GM04504 (cell line): ENCODE data around the gene RAX2.
"Not testable (repeated sequence)": the region's sequence is repeated elsewhere in the genome, so short reads cannot be mapped to it uniquely, and the experiment has no call there.

Source experiments
- DNase-seq: peaks from one replicate; pipeline ENCODE4 v3.0.0-alpha.2; 2012; ENCODE audit warnings: low read depth

Gene RAX2

GRCh38 chr19:3760871-3761361 is 11.1 kb downstream of the RAX2 start:
- DNase-seq = no peak

- no peak for DNase-seq
Observed at GRCh38 chr19:3759482-3760254, 12.4 kb downstream of the RAX2 start.

DNA sequence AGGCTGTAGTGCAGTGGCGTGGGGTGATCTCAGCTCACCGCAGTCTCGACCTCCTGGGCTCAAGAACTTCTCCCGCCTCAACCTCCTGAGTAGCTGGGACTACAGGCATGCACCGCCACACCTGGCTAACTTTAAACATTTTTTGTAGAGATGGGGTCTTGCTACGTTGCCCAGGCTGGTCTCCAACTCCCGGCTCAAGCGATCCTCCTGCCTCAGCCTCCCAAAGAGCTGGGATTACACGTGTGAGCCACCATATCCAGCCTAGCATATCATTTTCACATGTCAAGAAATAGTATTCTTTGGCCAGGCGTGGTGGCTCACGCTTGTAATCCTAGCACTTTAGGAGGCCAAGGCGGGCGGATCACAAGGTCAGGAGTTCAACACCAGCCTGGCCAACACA is 13.7 kb downstream of the RAX2 start:
- DNase-seq = not testable (repeated sequence)

DNA sequence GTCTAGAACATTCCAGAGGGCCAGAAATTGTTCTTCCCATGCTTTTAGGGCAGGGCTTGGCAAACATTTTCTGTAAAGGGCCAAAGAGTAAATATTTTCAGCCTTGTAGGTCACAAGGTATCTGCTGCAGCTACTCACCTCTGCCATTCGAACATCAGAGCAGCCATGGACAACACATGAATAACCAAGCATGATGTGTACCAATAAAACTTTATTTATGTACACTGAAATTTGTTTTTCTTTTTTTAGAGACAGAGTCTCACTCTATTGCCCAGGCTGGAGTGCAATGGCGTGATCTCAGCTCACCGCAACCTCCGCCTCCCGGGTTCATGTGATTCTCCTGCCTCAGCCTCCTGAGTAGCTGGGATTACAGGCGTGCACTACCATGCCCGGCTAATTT is 14.3 kb downstream of the RAX2 start:
- not testable (repeated sequence) for DNase-seq

DNA sequence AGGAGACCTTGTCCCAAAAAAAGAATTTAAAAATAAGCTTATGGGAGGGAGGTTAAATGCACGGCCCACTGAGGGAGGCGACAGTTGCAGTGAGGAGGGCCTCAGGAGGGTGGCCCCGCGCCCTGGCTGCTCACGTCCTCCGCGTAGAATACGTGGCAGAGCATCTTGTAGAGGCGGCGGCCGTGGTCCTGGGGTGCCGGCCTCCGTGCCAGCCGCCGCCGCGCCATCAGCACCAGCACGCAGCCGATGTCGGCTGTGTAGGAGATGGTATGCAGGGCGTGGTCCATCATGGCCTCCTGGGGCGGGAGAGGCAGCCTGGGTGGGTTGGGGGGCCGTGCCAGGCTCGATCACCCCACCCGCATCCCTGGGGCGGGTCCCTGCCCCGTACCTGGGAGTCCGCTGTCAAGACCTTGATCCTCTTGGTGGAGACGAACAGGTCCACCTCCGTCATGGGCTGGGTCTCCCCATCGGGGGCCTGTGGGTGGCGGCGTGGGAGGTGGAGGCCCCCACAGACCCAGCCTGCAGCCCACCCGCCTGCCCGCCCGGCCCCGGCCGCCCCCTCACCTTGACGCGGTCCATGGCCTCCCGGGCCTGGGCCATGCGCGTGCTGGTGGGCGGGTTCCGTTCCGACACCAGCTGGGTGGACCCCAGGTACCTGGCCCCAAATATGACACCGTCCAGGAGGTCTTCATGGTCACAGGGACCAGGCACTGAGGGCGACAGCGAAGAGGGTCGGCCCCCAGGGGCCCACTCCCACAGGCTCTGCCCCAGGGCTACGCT is 18.2 kb downstream of the RAX2 start:
- DNase-seq = no peak

- DNase-seq = no peak
Observed at GRCh38 chr19:3752492-3752891, 19.5 kb downstream of the RAX2 start.

GRCh38 chr19:3751236-3751635 is 20.8 kb downstream of the RAX2 start:
- DNase-seq = no peak

DNA sequence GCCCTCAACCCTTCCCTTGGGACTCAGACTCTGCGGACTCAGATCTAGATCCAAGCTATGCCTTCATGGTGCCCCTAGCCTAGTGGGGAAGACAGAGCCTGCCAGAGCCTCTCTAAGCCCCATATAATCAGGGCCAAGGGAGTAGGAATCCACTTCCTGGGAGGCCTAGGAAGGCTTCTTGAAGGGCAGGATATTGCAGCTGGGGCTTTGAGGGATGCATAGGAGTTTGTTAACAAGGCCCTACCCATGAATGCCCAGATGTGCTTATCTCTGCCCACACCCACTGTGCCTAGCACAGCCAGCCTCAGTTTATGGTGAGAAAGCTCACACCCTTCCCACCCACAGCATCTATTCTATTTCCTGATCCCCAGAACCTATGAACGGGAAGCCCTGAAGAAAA is 21.8 kb downstream of the RAX2 start:
- DNase-seq = no peak

DNA sequence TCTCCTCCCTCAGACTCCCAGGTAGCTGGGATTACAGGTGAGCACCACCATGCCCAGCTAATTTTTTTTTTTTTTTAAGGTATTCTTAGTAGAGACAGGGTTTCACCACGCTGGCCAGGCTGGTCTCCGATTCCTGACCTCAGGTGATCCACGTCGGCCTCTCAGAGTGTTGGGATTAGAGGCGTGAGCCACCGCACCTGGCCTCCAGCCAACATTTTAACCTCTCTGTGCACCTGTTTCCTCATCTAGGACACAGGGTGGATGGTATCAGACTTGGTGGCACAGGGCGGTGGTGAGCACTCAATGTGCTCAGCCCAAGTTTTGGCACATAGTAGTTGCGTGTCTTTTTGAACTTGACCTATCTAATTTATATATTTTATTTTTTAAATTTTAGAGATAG is 23.1 kb downstream of the RAX2 start:
- no peak for DNase-seq

- no peak for DNase-seq
Observed at GRCh38 chr19:3746371-3747056, 25.5 kb downstream of the RAX2 start.

DNA sequence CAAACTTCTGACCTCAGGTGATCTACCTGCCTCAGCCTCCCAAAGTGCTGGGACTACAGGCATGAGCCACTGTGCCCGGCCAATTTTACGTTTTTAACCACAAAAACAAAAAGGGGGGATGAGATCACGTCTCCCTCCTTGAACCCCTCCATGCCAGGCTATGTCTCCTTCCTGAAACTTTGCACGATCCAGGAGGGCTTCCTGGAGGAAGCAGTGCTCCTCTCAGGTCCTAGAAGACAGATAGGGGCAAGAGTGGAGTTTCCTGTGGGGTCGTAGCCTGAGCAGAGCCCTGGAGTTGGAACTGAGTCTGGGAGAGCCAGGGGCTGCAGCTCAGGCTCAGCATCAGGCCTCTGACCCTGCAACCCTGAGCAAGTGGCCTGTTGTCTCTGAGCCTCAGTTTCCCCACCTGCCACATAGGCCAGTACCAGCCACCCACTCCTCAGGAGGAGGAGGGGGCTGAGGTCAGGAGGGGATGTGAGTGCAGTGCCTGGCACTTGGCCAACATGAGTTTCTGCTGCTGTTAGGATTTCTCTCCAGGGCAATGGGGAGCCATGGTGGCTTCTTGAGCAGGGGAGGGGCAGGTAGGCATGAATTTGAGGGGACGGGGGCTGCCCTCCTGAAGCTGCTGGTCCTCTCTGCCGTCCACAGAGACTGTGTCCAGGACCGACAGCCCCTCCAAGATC is 26.5 kb downstream of the RAX2 start:
- no peak for DNase-seq

DNA sequence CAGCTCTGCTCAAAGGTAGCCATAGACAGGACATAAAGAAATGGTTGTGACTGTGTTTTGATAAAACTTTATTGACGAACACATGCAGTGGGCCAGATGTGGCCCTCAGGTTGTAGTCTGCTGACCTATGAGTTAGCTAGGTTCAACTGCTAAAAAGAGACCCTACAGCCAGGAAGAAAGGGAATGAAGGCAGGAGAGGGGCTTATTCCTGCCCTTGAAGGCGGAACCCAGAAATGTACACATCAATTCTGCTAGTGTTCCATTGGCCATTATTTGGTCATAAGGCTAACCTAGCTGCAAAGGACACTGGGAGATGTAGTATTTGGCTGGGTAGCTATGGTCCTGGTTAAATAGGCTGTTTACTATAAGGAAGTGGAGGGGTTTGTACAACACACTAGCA is 28.5 kb downstream of the RAX2 start:
- no peak for DNase-seq

GRCh38 chr19:3740431-3740830 is 31.6 kb downstream of the RAX2 start:
- DNase-seq = no peak

DNA sequence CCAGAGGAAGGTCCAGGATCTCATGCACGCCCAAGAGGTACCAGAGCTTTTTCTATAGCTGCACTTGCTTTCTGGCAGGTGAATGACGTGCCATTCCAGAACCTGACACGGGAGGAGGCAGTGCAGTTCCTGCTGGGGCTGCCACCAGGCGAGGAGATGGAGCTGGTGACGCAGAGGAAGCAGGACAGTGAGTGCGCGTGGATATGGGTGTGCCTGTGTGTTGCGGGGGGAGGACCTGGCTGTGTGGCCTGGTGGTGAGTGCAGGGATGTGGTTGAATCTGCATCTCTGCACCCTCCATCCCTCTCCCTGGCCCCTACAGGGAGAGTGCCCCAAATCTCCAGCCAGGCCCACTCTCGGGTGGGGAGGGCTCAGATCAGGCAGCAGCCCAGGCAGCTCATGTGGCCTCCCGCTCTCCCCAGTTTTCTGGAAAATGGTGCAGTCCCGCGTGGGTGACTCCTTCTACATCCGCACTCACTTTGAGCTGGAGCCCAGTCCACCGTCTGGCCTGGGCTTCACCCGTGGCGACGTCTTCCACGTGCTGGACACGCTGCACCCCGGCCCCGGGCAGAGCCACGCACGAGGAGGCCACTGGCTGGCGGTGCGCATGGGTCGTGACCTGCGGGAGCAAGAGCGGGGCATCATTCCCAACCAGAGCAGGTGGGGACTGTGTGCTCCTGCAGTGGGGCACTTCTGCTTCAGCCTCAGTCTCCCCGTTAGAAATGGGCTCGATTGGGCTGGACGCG is 33.4 kb downstream of the RAX2 start:
- no peak for DNase-seq

GRCh38 chr19:3737487-3738205 is 34.4 kb downstream of the RAX2 start:
- DNase-seq = no peak

DNA sequence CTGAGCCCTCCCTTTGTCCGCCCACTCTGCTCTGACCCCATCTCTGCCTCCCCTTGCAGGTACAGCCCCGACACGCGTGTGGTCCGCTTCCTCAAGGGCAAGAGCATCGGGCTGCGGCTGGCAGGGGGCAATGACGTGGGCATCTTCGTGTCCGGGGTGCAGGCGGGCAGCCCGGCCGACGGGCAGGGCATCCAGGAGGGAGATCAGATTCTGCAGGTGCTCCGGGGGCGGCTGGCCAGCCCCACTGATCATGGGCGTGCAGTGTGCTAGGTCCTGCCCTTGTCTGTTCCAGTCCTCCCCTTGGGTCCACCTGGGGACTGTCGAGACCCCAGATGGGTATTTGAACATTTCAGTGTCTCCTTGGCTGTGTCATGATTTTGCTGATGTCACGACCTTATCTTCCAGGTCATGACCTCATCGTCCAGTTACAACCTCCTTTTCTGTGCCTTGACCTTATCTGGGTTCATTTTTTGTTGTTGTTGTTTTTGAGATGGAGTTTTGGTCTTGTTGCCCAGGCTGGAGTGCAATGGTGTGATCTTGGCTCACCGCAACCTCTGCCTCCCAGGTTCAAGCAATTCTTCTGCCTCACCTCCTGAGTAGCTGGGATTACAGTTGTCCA is 35.8 kb downstream of the RAX2 start:
- DNase-seq = no peak

- DNase-seq = no peak
Observed at GRCh38 chr19:3734310-3734600, 37.8 kb downstream of the RAX2 start.

GRCh38 chr19:3733549-3734309 is 38.3 kb downstream of the RAX2 start:
- DNase-seq = no peak

DNA sequence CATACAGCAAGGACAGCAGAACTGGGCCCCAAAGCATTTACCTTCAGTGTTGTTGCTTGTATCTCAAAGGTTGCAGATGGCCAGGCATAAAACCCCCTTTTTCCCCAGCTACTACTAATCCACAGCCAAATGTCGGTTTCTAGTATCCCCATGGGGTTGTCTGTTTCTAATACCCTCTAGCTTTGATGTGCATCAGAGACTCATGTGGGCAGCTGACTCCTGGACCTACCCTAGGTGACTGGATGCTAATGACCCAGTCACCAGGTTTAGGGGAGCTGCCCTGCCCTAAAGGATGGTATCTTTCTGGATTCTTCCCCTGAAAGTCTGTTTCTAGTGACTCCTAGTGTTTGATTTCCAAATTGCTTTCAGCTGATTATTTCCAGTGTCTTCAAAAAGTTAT is 39.9 kb downstream of the RAX2 start:
- DNase-seq = no peak

DNA sequence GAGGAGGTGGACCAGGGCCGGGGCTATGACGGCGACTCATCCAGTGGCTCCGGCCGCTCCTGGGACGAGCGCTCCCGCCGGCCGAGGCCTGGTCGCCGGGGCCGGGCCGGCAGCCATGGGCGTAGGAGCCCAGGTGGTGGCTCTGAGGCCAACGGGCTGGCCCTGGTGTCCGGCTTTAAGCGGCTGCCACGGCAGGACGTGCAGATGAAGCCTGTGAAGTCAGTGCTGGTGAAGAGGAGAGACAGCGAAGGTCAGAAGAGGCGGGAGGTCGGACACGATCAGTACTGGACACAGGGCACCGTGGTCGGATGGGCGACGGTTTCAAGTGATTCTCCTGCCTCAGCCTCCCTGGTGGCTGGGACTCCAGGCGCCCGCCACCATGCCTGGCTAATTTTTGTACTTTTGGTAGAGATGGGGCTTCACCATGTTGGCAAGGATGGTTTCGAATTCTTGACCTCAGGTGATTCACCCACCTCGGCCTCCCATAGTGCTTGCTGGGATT is 41.5 kb downstream of the RAX2 start:
- DNase-seq = no peak
